HEK293 (cell line): ENCODE measurements around the gene DIP2B.

Experiments used
- TF ChIP-seq, protein P1 (sequence below): fragments of 450-650 bp; formaldehyde crosslinking; IDR thresholded peaks from 2 replicates; pipeline ENCODE4 v1.5.1; 2016; ENCODE audit warnings: missing biosample characterization, missing genetic modification characterization
- TF ChIP-seq, protein P2 (sequence below): fragments of 450-650 bp; formaldehyde crosslinking; IDR thresholded peaks from 2 replicates; pipeline ENCODE4 v1.5.1; 2016; ENCODE audit warnings: missing biosample characterization, missing genetic modification characterization
- TF ChIP-seq, protein P3 (sequence below): fragments of 450-650 bp; formaldehyde crosslinking; IDR thresholded peaks from 2 replicates; pipeline ENCODE4 v1.5.1; 2016; ENCODE audit warnings: missing biosample characterization, missing genetic modification characterization, borderline replicate concordance

DNA sequence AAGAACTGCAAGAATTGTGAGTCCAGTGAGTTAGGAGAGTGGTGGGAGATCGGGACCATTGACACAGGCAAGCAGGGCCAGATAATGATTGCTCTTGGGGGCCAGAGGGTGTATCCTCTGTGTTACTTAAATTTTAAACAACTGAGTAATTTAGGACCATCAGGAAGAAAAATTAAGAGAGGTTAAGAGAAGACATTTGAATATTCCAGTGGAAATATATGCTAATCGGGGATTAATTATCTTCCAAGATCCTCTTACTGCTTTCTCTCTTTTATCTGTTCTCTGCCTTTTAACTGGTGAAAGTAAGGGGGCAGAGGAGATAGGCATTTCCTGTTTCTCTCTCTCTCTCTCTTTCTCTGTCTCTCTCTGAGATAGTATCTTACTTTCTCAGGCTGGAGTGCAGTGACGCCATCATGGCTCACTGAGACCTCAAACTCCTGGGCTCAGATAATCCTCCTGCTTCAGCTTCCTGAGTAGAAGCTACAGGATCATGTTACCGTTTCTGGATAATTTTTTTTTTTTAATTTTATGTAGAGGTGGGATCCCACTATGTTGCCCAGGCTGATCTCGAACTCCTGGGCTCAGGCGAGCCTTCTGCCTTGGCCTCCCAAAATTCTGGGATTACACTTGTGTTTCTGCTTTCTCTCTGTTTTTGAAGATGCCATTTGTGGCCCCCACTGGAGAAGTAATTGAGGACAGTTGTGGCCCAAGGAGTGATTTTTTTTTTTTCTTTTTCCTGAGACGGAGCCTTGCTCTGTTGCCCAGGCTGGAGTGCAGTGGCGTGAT is 85.1 kb downstream of the DIP2B start:
- TF ChIP-seq, protein P1, sequence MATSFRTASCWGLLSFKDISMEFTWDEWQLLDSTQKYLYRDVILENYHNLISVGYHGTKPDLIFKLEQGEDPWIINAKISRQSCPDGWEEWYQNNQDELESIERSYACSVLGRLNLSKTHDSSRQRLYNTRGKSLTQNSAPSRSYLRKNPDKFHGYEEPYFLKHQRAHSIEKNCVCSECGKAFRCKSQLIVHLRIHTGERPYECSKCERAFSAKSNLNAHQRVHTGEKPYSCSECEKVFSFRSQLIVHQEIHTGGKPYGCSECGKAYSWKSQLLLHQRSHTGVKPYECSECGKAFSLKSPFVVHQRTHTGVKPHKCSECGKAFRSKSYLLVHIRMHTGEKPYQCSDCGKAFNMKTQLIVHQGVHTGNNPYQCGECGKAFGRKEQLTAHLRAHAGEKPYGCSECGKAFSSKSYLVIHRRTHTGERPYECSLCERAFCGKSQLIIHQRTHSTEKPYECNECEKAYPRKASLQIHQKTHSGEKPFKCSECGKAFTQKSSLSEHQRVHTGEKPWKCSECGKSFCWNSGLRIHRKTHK = no peak
- TF ChIP-seq, protein P2, sequence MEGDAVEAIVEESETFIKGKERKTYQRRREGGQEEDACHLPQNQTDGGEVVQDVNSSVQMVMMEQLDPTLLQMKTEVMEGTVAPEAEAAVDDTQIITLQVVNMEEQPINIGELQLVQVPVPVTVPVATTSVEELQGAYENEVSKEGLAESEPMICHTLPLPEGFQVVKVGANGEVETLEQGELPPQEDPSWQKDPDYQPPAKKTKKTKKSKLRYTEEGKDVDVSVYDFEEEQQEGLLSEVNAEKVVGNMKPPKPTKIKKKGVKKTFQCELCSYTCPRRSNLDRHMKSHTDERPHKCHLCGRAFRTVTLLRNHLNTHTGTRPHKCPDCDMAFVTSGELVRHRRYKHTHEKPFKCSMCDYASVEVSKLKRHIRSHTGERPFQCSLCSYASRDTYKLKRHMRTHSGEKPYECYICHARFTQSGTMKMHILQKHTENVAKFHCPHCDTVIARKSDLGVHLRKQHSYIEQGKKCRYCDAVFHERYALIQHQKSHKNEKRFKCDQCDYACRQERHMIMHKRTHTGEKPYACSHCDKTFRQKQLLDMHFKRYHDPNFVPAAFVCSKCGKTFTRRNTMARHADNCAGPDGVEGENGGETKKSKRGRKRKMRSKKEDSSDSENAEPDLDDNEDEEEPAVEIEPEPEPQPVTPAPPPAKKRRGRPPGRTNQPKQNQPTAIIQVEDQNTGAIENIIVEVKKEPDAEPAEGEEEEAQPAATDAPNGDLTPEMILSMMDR (tag by site-specific recombination) = no peak
- TF ChIP-seq, protein P3, sequence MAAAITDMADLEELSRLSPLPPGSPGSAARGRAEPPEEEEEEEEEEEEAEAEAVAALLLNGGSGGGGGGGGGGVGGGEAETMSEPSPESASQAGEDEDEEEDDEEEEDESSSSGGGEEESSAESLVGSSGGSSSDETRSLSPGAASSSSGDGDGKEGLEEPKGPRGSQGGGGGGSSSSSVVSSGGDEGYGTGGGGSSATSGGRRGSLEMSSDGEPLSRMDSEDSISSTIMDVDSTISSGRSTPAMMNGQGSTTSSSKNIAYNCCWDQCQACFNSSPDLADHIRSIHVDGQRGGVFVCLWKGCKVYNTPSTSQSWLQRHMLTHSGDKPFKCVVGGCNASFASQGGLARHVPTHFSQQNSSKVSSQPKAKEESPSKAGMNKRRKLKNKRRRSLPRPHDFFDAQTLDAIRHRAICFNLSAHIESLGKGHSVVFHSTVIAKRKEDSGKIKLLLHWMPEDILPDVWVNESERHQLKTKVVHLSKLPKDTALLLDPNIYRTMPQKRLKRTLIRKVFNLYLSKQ (tag by site-specific recombination) = no peak
